H9 (cell line): Measurements from ENCODE around the gene PAQR9. TPM values are rescaled to one million over a fixed set of nuclear protein-coding genes. Genes with fewer than 3 reads are reported as not detected.

ENCODE experiments used
- DNase-seq: peaks from one replicate; pipeline ENCODE4 v3.0.0-alpha.2; 2017
- H2AFZ ChIP-seq: one replicate; pipeline ENCODE4 v1.6.1; 2013; ENCODE audit warnings: mild to moderate bottlenecking, low read length, control low read depth, moderate library complexity
- H2AK5ac ChIP-seq: 2 replicates; pipeline ENCODE4 v1.6.1; 2013; ENCODE audit warnings: low read length, control low read depth, mixed read lengths; ENCODE audit not compliant: insufficient read length
- H2BK120ac ChIP-seq: one replicate; pipeline ENCODE4 v1.6.1; 2013; ENCODE audit warnings: low read depth, mild to moderate bottlenecking, low read length, control low read depth, inconsistent platforms; ENCODE audit not compliant: poor library complexity, severe bottlenecking
- H2BK12ac ChIP-seq: 2 replicates; pipeline ENCODE4 v1.6.1; 2013; ENCODE audit warnings: low read length, control low read depth, mixed read lengths, low read depth; ENCODE audit not compliant: insufficient read length
- H2BK15ac ChIP-seq: 2 replicates; pipeline ENCODE4 v1.6.1; 2013; ENCODE audit warnings: low read depth, low read length, control low read depth
- H2BK20ac ChIP-seq: one replicate; pipeline ENCODE4 v1.6.1; 2013; ENCODE audit warnings: low read depth, mild to moderate bottlenecking, low read length, control low read depth, inconsistent platforms; ENCODE audit not compliant: poor library complexity, severe bottlenecking
- H2BK5ac ChIP-seq: 2 replicates; pipeline ENCODE4 v1.6.1; 2013; ENCODE audit warnings: low read length, control low read depth, mixed read lengths; ENCODE audit not compliant: insufficient read length
- H3K14ac ChIP-seq: 2 replicates; pipeline ENCODE4 v1.6.1; 2013; ENCODE audit warnings: low read length, control low read depth; ENCODE audit not compliant: insufficient read depth
- H3K18ac ChIP-seq: 2 replicates; pipeline ENCODE4 v1.6.1; 2013; ENCODE audit warnings: low read depth, mild to moderate bottlenecking, mixed read lengths, low read length, control low read depth; ENCODE audit not compliant: insufficient read length
- H3K23ac ChIP-seq: 2 replicates; pipeline ENCODE4 v1.6.1; 2013; ENCODE audit warnings: low read length, control low read depth, mixed read lengths, low read depth; ENCODE audit not compliant: insufficient read length
- H3K23me2 ChIP-seq: 2 replicates; pipeline ENCODE4 v1.6.1; 2013; ENCODE audit warnings: low read depth, mild to moderate bottlenecking, mixed read lengths, low read length, control low read depth; ENCODE audit not compliant: insufficient read length, poor library complexity, severe bottlenecking
- H3K27ac ChIP-seq: 2 replicates; pipeline ENCODE4 v1.5.1; 2013; ENCODE audit warnings: low read length, control low read depth, mixed read lengths, low read depth; ENCODE audit not compliant: insufficient read length
- H3K27me3 ChIP-seq: 2 replicates; pipeline ENCODE4 v1.6.1; 2013; ENCODE audit warnings: low read length, control low read depth, inconsistent platforms; ENCODE audit not compliant: insufficient read depth
- H3K4ac ChIP-seq: 2 replicates; pipeline ENCODE4 v1.6.1; 2013; ENCODE audit warnings: low read depth, mild to moderate bottlenecking, control low read depth, inconsistent platforms, low read length, moderate library complexity
- H3K4me1 ChIP-seq: 2 replicates; pipeline ENCODE4 v1.6.1; 2013; ENCODE audit warnings: low read length, control low read depth, inconsistent platforms; ENCODE audit not compliant: insufficient read depth
- H3K4me2 ChIP-seq: 2 replicates; pipeline ENCODE4 v1.6.1; 2013; ENCODE audit warnings: low read length, control low read depth, mixed read lengths; ENCODE audit not compliant: insufficient read length, insufficient read depth
- H3K56ac ChIP-seq: 2 replicates; pipeline ENCODE4 v1.6.1; 2013; ENCODE audit warnings: low read depth, mild to moderate bottlenecking, mixed read lengths, low read length, control low read depth; ENCODE audit not compliant: insufficient read length
- H3K79me1 ChIP-seq: 2 replicates; pipeline ENCODE4 v1.6.1; 2013; ENCODE audit warnings: low read depth, mild to moderate bottlenecking, moderate library complexity, low read length, control low read depth, inconsistent platforms; ENCODE audit not compliant: insufficient read depth, poor library complexity, severe bottlenecking
- H3K79me2 ChIP-seq: 2 replicates; pipeline ENCODE4 v1.6.1; 2013; ENCODE audit warnings: low read length, control low read depth, inconsistent platforms; ENCODE audit not compliant: insufficient read depth
- H3K9ac ChIP-seq: 2 replicates; pipeline ENCODE4 v1.6.1; 2013; ENCODE audit warnings: low read length, control low read depth, mixed read lengths; ENCODE audit not compliant: insufficient read length; ENCODE audit errors: extremely low read depth
- H3K9me3 ChIP-seq: one replicate; pipeline ENCODE4 v1.6.1; 2013; ENCODE audit warnings: low read depth, low read length, inconsistent platforms; ENCODE audit not compliant: control insufficient read depth
- H3T11ph ChIP-seq: one replicate; pipeline ENCODE4 v1.6.1; 2013; ENCODE audit warnings: mild to moderate bottlenecking, low read length, control low read depth, inconsistent platforms
- H4K20me1 ChIP-seq: one replicate; pipeline ENCODE4 v1.6.1; 2013; ENCODE audit not compliant: control insufficient read depth, insufficient read length, insufficient read depth
- H4K5ac ChIP-seq: 2 replicates; pipeline ENCODE4 v1.6.1; 2013; ENCODE audit warnings: low read depth, mild to moderate bottlenecking, mixed read lengths, low read length, control low read depth; ENCODE audit not compliant: insufficient read length
- H4K8ac ChIP-seq: replicated peaks from 2 replicates; pipeline ENCODE4 v1.6.1; 2013; ENCODE audit warnings: low read length, control low read depth, mixed read lengths, low read depth; ENCODE audit not compliant: insufficient read length
- H4K91ac ChIP-seq: 2 replicates; pipeline ENCODE4 v1.6.1; 2013; ENCODE audit warnings: low read depth, mild to moderate bottlenecking, moderate library complexity, mixed read lengths, low read length, control low read depth; ENCODE audit not compliant: insufficient read length
- H3K27ac Mint-ChIP-seq, 3 experiments: 2 replicates in 2 of 3; 3 replicates in 1 of 3; pipeline ENCODE4 v1.8.0; 2020 to 2021; ENCODE audit warnings: mixed read lengths in 3 of 3, mild to moderate bottlenecking in 1 of 3, moderate library complexity in 1 of 3
- H3K27me3 Mint-ChIP-seq: 2 replicates; pipeline ENCODE4 v1.8.0; 2021; ENCODE audit warnings: low read depth, mild to moderate bottlenecking, moderate library complexity, mixed read lengths
- H3K36me3 Mint-ChIP-seq, 3 experiments: 2 replicates in 2 of 3; 3 replicates in 1 of 3; pipeline ENCODE4 v1.8.0; 2020 to 2021; ENCODE audit warnings: low read depth in 3 of 3, mixed read lengths in 3 of 3; ENCODE audit not compliant: insufficient read depth in 1 of 3
- H3K4me1 Mint-ChIP-seq, 2 experiments: 2 replicates each; pipeline ENCODE4 v1.8.0; 2020; ENCODE audit warnings: mixed read lengths in 2 of 2
- H3K4me3 Mint-ChIP-seq, 2 experiments: 2 replicates in 1 of 2; 3 replicates in 1 of 2; pipeline ENCODE4 v1.8.0; 2020 to 2021; ENCODE audit warnings: mild to moderate bottlenecking in 2 of 2, mixed read lengths in 2 of 2, moderate library complexity in 1 of 2
- H3K9me3 Mint-ChIP-seq, 2 experiments: 2 replicates in 1 of 2; 3 replicates in 1 of 2; pipeline ENCODE4 v1.8.0; 2020; ENCODE audit warnings: mild to moderate bottlenecking in 2 of 2, mixed read lengths in 2 of 2, moderate library complexity in 1 of 2
- CTCF ChIP-seq: fragments of 200-600 bp; sonication (generic); conservative IDR thresholded peaks from 3 replicates; pipeline ENCODE4 v1.8.0; 2021; ENCODE audit warnings: antibody characterized with exemption, mild to moderate bottlenecking
- WGBS: extraction: QIAGEN DNeasy Blood & Tissue Kit; methylation state at CpG from one replicate; pipeline ENCODE4 v1.1.7; 2013; ENCODE audit warnings: missing lambda C conversion rate, low lambda C conversion rate, mixed read lengths; ENCODE audit not compliant: insufficient read length; ENCODE audit errors: extremely low coverage; 5-methylcytosine and 5-hydroxymethylcytosine counted together
- total RNA-seq: library from RNA; stranded (reverse); gene quantifications from 2 replicates; pipeline ENCODE4 v1.2.1, GENCODE V29; 2021

The PAQR9 gene
- total RNA-seq, 1 experiment from 2014 or later, result 2.3 TPM

- no CpG with 5 or more reads among the region's 7 CpGs for WGBS
- Histone ChIP-seq H2BK20ac (no peak overlapping the region), H2AFZ (no peak overlapping the region), H3K14ac (no peak overlapping the region), H3T11ph (no peak overlapping the region), H3K23ac (no peak overlapping the region), H3K9me3 (no peaks in the 10 kb centered on the region), H3K79me2 (no peaks in the 10 kb centered on the region), H3K27me3 (no peaks in the 10 kb centered on the region), H4K5ac (no peak overlapping the region), H3K4ac (no peak overlapping the region), H2BK12ac (no peak overlapping the region), H4K91ac (no peak overlapping the region), H2BK15ac (no peak overlapping the region), H3K79me1 (no peaks in the 10 kb centered on the region), H3K56ac (no peak overlapping the region), H3K18ac (no peak overlapping the region), H2BK120ac (no peak overlapping the region), H2BK5ac (no peak overlapping the region), H3K23me2 (no peaks in the 10 kb centered on the region), H3K9ac (no peak overlapping the region), H3K27ac (no peak overlapping the region), H3K4me1 (no peaks in the 10 kb centered on the region), H4K8ac (no peak overlapping the region), H3K4me2 (no peak overlapping the region), H2AK5ac (no peak overlapping the region), H4K20me1 (no peaks in the 10 kb centered on the region)
- no peak for TF ChIP-seq CTCF
- H3K4me1 Mint-ChIP-seq, result peaks cover 5% of the 10 kb centered on the region in 2 experiments
- no peaks in the 10 kb centered on the region for H3K9me3 Mint-ChIP-seq
- no peak overlapping the region for H3K4me3 Mint-ChIP-seq
- no peaks in the 10 kb centered on the region; a peak in 1 of 7 replicates for H3K36me3 Mint-ChIP-seq
- no peak overlapping the region; a peak in 1 of 7 replicates for H3K27ac Mint-ChIP-seq
- H3K27me3 Mint-ChIP-seq, result no peaks in the 10 kb centered on the region
- DNase-seq, result no peak
Observed at GRCh38 chr3:142992323-142992722, 28.8 kb upstream of the PAQR9 start.
